Stimulated activated naive CD4-positive, alpha-beta T cell (primary cell): ENCODE results near the gene KIF18B.

ENCODE experiments used
- DNase-seq, 6 experiments: peaks; one replicate each; lab custom pipeline; 2025; lab: John Stamatoyannopoulos, UW

Gene KIF18B

GRCh38 chr17:44905006-44906000, 42.3 kb downstream of the KIF18B start:
- no peak for DNase-seq

DNA sequence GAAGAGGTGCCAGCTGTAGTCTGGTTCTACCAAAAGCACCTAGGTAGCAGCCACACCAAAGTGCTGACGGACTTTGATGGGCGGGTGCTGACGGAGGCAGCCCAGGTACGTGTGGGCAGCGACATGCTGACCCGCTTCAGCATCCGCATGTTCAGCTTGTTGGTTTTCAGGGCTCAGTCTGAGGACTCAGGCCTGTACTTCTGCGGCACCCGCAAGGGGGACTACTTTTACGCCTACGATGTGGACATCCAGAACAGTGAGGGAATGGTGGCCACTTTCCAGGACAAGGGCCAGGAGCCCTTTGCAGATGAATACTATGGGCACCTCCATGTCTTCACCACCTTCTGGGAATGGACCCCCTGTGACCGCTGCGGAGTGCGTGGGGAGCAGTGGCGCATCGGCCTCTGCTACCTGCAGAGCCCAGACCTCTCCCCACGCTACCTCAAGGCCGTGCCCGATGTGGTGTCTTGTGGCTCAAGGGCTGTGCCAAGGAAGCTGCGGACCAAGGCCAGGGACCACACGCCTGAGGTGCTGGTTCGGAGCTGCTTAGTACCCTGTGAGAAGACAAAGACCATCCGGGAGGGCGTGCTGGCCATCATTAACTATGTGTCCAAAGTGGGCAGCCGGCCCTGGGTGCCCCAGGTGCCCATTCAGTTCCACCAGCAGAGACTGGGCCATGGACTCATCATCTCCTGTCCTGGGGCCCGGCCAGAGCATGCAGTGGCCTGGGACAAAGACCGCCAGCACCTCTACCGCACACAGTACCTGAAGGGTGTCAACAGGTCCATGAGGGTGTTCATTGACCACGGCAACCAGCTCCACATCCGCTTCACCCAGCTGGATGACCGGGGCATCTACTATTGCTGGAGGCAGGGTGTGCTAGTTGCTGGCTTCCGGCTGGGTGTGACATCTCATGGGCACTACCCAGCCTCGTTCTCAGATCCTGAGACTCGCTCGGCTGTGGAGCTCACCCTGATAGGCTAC, 43.3 kb downstream of the KIF18B start:
- no peak for DNase-seq

- DNase-seq = no peak
Observed at GRCh38 chr17:44903012-44903685, 44.4 kb downstream of the KIF18B start.

DNA sequence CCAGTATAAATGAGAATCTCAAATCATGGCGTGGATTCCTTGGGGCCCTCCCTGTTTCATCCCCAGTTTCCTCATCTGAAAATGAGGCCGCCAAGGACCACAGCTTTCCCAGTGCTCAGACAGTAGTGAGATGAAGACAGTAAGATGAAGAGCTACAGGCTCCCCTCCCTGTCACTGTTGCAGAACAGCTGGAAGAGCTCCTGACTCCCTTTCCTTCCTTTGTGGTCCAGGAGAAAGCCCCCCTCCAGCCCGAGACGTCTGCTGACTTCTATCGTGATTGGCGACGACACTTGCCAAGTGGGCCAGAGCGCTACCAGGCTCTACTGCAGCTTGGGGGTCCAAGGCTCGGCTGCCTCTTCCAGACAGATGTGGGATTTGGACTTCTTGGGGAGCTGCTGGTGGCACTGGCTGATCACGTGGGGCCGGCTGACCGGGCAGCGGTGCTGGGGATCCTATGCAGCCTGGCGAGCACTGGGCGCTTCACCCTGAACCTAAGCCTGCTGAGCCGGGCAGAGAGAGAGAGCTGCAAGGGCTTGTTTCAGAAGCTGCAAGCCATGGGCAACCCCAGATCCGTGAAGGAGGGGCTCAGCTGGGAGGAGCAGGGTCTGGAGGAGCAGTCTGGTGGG, 45.3 kb downstream of the KIF18B start:
- no peak for DNase-seq

DNA sequence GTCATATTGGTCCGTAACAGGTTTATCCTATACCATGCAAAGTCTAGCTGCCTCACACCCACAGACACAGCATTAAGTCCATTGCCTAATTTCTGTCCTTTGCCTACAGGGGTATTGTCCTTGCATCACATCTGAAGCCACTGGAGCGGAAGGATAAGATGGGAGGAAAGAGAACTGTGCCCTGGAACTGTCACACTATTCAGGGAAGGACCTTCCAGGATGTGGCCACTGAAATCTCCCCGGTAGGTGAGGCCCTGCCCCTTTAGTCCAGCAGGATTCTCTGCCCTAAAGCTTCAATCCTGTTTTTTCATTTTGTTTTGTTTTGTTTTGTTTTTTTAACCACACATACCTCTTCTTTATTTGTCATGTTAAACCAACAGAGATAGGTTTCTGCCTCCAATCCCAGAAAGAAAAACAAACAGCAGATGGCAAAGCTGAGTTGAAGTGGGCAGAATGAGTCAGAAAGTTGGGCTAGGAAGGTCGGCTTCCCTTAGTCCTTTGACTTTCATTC, 46.1 kb downstream of the KIF18B start:
- DNase-seq = no peak

GRCh38 chr17:44900894-44901293, 46.7 kb downstream of the KIF18B start:
- no peak for DNase-seq

- peak; percentile 92 to 100 (median 96) for DNase-seq
Observed at GRCh38 chr17:44899074-44899782, 48.3 kb downstream of the KIF18B start, which contains the start of gene EFTUD2. Gene EFTUD2, minus strand, starts transcription at chr17:44899445. Its CDS starts 4,924 bp downstream, at chr17:44894521.

GRCh38 chr17:44898768-44899073, 48.9 kb downstream of the KIF18B start:
- DNase-seq = no peak

DNA sequence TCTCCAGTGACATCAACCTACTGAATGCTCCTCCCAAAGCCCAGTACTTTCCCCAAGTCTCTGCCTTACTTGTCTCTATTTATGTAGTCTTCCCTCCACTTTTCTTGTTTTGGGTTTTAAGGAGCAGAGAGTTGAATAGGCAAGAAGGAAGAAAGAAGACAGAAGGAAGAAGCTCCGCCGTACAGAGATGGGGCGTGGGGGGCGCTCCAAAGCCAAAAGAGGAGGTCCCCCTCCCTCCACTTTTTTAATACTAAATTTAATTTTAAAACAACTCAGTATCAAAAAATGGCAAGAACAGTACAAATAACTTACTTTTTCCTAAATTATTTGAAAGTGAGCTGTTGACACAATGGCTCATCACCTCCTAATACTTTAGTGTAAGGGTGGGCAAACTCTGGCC, 52.9 kb downstream of the KIF18B start:
- no peak for DNase-seq

DNA sequence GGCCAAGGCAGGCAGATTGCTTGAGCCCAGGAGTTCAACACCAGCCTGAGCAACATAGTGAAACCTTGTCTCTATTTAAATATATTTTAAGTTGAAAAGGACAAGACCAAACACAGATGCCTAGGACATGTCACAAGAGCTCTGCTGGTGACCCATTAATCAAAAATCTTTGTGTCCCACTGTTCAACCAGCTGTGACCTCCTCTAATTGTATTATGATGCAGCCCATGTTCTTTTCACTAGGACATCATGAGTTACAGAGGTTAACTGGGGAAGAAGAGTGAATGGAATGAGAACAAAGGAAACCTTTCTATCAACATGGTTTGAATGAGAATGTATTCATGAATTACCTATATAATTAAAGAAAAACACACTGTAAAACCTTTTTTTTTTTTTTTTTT, 55.3 kb downstream of the KIF18B start:
- no peak for DNase-seq

DNA sequence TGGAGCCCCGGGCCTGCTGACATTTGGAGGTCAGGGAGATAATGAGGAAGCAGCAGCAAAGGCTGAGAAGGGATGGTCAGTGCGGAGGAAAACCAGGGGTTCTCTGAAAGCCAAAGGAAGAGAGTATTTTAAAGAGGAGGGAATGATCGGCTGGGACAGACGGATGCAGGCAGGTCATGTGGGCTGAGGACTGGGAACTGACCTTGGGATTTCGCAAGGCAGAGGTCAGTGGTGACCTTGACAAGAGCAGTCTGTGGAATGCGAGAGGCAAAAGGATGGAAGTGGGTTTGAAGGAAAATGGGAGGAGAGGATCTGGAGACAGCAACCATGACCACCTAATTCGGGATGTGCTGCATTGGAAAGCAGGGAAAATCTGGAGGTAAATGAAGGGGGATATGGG, 58.6 kb downstream of the KIF18B start:
- DNase-seq = no peak

DNA sequence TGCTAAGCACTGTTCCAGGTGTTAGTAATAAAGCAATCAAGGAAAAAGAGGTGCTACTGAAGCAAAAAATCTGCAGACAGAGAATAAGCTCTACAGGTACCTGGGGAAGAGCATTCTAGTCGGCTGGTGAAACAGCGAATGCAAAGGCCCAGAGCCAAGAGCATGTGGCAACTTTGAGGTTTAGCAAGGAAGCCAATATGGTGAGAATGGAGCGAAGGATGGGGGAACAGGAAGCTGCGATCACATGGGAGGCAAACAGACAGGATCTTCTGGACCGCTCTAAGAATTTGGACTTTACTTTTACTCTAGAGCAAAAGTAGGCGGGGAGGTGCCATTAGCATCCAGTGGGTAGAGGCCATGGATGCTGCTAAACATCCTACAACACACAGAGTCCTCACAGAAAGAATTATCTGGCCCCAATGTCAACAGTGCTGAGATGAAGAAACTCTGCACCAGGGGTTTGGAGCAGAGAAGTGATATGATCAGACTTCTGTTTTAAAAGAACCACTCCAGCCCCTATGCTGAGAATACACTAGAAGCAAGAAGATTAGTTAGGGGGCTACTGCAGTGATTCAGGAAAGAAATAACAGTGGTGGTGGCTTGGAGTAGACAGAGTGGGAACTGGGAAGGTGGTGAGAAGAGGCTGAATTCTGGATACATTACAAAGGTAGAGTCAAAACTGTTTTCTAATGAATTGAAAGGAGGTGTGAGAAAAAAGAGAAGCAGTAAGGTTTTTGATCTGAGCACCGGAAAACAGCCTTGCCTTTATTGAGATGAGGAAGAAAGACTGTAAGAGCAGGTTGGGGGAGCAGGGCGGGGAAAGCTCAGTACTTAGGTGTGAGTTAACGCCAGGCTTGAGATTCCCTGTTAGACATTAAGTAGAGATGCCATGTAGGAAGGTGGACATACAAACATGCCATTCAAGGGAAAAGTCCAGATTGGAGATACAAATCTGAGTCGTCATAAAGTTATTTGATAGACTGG, 59.3 kb downstream of the KIF18B start:
- DNase-seq = peak in 3 of 6 experiments; percentile 5 to 41 (median 37)

DNA sequence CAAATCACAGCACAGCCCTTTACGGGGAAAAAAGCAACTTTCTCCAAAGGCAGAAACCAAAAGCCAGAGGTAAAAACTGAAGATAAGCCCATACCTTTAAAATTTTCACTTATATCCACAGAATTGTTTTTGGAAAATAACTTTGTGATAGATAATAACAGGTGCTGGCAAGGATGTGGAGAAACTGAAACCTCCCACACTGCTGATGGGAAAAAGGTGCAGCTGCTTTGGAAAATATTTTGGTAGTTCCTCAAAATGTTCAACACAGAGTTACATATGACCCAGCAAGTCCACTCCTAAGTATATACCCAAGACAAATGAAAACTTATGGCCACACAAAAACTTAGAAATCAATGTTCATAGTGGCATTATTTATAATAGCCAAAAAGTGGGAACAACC, 60.6 kb downstream of the KIF18B start:
- no peak for DNase-seq

DNA sequence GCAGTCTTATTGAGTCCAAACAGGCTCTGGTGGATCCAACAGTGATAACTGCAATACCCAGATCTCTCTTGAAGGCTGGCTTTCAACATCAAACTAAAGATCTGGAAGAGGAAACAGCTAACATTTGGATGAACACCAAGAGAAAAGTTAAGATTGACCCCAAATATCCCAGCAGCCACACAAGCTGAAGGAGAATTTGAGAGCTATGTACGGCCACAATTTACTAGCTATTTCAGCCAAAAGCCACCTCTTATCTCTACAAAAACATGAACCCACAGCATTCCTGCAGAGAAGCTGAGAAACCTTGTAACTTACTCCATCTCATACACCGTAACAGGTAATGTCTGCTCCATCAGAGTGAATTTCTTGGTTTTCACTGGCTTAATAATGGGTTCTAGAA, 62.6 kb downstream of the KIF18B start:
- no peak for DNase-seq

DNA sequence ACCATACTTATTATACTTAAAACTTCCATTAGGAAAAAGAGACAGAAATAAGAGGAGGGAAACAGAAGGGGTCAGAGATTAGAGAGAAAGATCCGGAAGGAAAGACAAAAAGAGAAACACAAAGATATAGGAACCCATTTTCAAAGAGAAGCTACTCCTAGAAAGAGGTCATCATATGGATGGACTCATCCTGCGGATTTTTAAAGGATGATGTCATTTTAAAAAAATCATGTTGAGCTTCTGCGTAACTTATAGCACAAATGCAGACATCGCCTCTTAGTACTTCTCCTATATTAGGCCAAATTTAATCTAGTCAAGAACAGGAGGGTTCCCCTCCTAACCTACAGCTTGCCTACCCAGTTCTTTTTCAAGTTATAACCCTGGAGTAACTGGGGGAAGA, 66.4 kb downstream of the KIF18B start:
- no peak for DNase-seq

GRCh38 chr17:44880062-44880461, 67.5 kb downstream of the KIF18B start:
- no peak for DNase-seq

DNA sequence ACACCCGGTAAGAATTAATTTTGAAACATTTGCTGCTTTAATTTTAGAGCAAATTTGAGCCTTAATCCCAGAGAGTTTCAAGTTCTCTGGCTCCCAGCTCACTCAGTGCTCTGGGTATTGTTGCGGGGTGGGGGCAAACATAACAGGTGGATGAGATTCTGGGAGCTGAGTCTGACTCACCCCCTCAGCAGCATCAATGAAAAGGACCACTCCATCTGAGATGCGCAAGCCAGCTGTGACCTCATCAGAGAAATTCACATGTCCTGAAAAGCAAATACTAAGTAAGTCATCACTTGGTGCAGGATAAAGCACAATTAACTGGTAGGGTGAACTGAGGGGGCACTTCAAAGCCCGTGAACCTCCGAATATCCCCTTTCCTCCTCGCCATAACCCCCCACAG, 68.2 kb downstream of the KIF18B start:
- no peak for DNase-seq

DNA sequence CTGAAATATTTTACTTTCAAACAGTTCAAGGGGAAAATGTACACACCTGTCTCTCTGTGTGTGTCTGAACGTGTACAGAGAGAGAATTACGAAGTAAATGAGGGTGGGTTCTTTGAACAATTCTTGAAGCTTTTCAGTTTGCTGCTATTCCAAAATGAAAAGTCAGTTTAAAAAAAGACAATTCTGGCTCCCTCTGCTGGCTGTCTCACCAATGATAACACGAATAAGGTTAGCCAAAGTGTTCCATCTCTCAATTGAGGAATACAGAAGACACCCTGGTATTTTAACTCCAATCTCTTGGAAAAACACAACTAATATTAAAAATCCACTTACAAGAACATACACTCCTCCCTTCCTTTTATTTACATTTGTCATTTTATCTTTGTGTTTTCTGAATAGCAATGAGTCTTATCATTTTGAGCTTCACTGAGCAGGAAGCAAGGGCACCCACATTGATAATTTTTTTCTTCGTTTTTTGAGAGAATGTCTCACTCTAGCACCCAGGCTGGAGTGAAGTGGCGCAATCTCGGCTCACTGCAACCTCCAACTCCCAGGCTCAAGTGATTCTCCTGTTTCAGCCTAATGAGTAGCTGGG, 68.8 kb downstream of the KIF18B start:
- DNase-seq = peak in 2 of 6 experiments; percentile 25 to 32

DNA sequence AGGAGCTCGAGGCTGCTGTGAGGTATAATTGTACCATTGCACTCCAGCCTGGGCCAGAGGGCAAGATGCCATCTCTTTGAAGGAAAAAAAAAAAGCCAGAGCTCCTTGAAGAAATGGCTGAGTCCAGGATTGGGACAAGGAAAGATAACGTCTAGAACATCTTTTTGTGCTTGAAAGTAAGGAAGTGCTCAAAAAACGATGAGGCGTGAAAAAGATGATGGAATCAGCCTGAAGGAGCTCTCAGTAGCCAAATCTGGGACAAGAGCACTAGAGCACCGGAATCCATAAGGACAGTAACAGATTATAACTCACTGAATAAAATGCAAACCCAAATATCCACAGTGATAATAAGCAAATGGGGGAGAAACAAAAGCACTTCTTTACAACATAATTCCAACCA, 70.5 kb downstream of the KIF18B start:
- no peak for DNase-seq
